ENCODE data around the gene ZNF569.
"Not testable (repeated sequence)": the region's sequence is repeated elsewhere in the genome, so short reads cannot be mapped to it uniquely, and the experiment has no call there.

- TF ChIP-seq EP300, POLR2AphosphoS5, CTCF, POLR2A (IDR thresholded peaks at IDR 0.05): not testable (repeated sequence)
These were observed 61.0 kb downstream of the ZNF569 start for GRCh38 chr19:37406140-37406846.

Data from upper lobe of left lung (tissue), 4 donors.